Measurements from ENCODE around the gene GPHN. TPM values are rescaled to one million over a fixed set of nuclear protein-coding genes. Genes with fewer than 3 reads are reported as not detected.

The GPHN gene
- total RNA-seq, 1 experiment from 2014 or later = 34.9 TPM

DNA sequence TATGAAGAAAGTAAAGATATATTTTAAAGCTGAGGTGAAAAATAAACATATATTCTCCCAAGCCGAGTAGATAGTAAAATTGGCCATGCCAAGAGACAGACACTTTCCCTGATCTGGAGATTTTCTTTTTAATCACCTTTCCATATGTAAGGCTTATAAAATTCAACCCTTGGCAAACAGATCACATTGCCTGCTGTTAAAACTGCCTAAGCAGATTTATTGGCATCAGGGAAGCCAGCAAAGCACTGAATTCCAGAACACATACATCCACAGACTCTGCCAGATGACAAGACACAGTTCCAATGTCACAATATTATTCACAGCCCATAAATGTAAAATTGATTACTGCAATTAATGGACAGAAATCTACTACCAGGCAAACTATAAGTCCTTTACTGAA, 603.1 kb downstream of the GPHN start:
- TF ChIP-seq, protein P1, sequence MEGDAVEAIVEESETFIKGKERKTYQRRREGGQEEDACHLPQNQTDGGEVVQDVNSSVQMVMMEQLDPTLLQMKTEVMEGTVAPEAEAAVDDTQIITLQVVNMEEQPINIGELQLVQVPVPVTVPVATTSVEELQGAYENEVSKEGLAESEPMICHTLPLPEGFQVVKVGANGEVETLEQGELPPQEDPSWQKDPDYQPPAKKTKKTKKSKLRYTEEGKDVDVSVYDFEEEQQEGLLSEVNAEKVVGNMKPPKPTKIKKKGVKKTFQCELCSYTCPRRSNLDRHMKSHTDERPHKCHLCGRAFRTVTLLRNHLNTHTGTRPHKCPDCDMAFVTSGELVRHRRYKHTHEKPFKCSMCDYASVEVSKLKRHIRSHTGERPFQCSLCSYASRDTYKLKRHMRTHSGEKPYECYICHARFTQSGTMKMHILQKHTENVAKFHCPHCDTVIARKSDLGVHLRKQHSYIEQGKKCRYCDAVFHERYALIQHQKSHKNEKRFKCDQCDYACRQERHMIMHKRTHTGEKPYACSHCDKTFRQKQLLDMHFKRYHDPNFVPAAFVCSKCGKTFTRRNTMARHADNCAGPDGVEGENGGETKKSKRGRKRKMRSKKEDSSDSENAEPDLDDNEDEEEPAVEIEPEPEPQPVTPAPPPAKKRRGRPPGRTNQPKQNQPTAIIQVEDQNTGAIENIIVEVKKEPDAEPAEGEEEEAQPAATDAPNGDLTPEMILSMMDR (IDR thresholded peaks at IDR 0.05; ENCODE audit: unreplicated experiment) = no peak
- H3K4me1 Mint-ChIP-seq (ENCODE audit: low read depth, unreplicated experiment) = no peaks in the 10 kb centered on the region
- no peaks in the 10 kb centered on the region for H3K36me3 Mint-ChIP-seq (ENCODE audit: insufficient read depth, unreplicated experiment)
- CTCF ChIA-PET = no interaction called here
- no peaks in the 10 kb centered on the region for H3K27me3 Mint-ChIP-seq (ENCODE audit: unreplicated experiment)
- H3K9me3 Mint-ChIP-seq (ENCODE audit: low read depth, unreplicated experiment) = no peaks in the 10 kb centered on the region
- no peak overlapping the region for H3K4me3 Mint-ChIP-seq (ENCODE audit: low read depth, unreplicated experiment)
- BruUV-seq (replicated peaks) = no TSS peak
- intact Hi-C loops (cut with micrococcal nuclease; ENCODE audit: unreplicated experiment) = loop anchor here (10.0 kb wide), 1 partner anchor 756 kb away; no protein-coding TSS in a partner anchor
- H3K27ac Mint-ChIP-seq (ENCODE audit: unreplicated experiment) = no peak overlapping the region
- no peak for DNase-seq

DNA sequence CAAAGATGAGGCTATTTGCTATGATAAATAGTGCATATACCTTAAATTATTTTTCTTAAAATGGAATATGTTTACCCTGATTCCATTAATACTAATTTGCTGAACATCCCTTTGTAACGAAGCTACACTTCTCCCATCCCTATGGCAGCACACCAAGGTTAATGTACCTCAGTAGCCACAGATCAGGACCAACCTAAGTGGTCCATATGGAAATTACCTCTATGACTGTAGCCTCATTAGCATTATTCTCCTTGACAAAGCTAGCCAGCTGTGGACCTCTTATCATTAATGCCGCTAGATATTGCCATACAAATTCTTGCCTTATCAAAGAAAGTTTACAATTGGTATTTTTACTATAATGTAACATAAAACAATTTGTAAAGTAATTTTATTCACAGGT, 604.4 kb downstream of the GPHN start:
- Mint-ChIP-seq H3K27me3 (ENCODE audit: unreplicated experiment) (no peaks in the 10 kb centered on the region), H3K27ac (ENCODE audit: unreplicated experiment) (no peak overlapping the region), H3K9me3 (ENCODE audit: low read depth, unreplicated experiment) (no peaks in the 10 kb centered on the region), H3K4me3 (ENCODE audit: low read depth, unreplicated experiment) (no peak overlapping the region), H3K4me1 (ENCODE audit: low read depth, unreplicated experiment) (no peaks in the 10 kb centered on the region), H3K36me3 (ENCODE audit: insufficient read depth, unreplicated experiment) (no peaks in the 10 kb centered on the region)
- intact Hi-C loops (cut with micrococcal nuclease; ENCODE audit: unreplicated experiment) = loop anchor here (10.0 kb wide), 1 partner anchor 758 kb away; no protein-coding TSS in a partner anchor
- TF ChIP-seq, protein P1 (IDR thresholded peaks at IDR 0.05; ENCODE audit: unreplicated experiment) = no peak
- no TSS peak for BruUV-seq (replicated peaks)
- DNase-seq = no peak
- CTCF ChIA-PET = no interaction called here

DNA sequence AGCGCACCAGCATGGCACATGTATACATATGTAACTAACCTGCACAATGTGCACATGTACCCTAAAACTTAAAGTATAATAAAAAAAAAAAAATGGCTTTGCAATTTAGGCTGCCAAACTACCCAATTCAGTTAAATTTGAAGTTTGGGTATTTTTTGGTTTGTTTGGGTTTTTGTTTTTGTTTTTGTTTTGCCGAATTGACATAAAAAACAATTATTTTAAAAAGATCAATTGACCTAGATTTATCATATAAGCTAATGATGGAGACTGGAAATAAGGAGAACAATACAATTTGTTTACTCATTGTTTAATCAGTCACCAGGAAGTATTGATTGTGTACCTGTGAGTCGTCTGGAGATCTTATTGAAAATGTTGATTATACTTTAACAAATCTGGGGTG, 619.2 kb downstream of the GPHN start:
- no peaks in the 10 kb centered on the region for H3K27me3 Mint-ChIP-seq (ENCODE audit: unreplicated experiment)
- BruUV-seq (replicated peaks) = no TSS peak
- CTCF ChIA-PET = no interaction called here
- DNase-seq = no peak
- H3K27ac Mint-ChIP-seq (ENCODE audit: unreplicated experiment) = no peak overlapping the region
- intact Hi-C loops (cut with micrococcal nuclease; ENCODE audit: unreplicated experiment) = no loop called here
- no peaks in the 10 kb centered on the region for H3K36me3 Mint-ChIP-seq (ENCODE audit: insufficient read depth, unreplicated experiment)
- no peaks in the 10 kb centered on the region for H3K9me3 Mint-ChIP-seq (ENCODE audit: low read depth, unreplicated experiment)
- TF ChIP-seq, protein P1 (IDR thresholded peaks at IDR 0.05; ENCODE audit: unreplicated experiment) = no peak
- H3K4me1 Mint-ChIP-seq (ENCODE audit: low read depth, unreplicated experiment) = no peaks in the 10 kb centered on the region
- no peak overlapping the region for H3K4me3 Mint-ChIP-seq (ENCODE audit: low read depth, unreplicated experiment)

DNA sequence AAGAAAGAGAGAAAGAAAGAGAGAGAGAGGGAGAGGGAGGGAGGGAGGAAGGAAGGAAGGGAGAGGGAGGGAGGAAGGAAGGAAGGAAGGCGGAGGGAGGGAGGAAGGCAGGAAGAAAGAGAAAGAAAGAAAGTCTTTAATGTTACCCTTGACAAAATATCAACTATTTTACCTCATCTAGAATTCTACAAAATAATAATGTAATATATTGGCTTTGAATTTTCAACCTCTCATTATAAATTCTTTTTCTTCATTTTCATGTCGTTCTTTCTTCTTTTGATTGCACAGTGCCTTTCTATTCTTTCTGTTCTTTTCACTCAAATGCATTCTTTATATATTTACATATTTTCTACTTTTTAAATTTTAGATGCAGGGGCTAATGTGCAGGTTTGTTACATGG, 621.8 kb downstream of the GPHN start:
- intact Hi-C loops (cut with micrococcal nuclease; ENCODE audit: unreplicated experiment) = loop anchor here (10.0 kb wide), 1 partner anchor 385 kb away; no protein-coding TSS in a partner anchor

More for the DNA sequence above, 621.8 kb downstream of the GPHN start:
- Mint-ChIP-seq H3K9me3 (ENCODE audit: low read depth, unreplicated experiment) (no peaks in the 10 kb centered on the region), H3K36me3 (ENCODE audit: insufficient read depth, unreplicated experiment) (no peaks in the 10 kb centered on the region), H3K27ac (ENCODE audit: unreplicated experiment) (no peak overlapping the region), H3K4me1 (ENCODE audit: low read depth, unreplicated experiment) (no peaks in the 10 kb centered on the region), H3K27me3 (ENCODE audit: unreplicated experiment) (no peaks in the 10 kb centered on the region), H3K4me3 (ENCODE audit: low read depth, unreplicated experiment) (no peak overlapping the region)
- TF ChIP-seq, protein P1 (IDR thresholded peaks at IDR 0.05; ENCODE audit: unreplicated experiment) = no peak
- DNase-seq = no peak
- CTCF ChIA-PET = no interaction called here
- no TSS peak for BruUV-seq (replicated peaks)

Data from Calu3 (cell line).